LNCaP clone FGC (cell line): ENCODE results near the gene GCK.

Source experiments
- DNase-seq: peaks from one replicate; pipeline ENCODE4 v3.0.0-alpha.2; 2011; ENCODE audit warnings: low read depth
- H3K4me3 ChIP-seq: 2 replicates; pipeline ENCODE4 v1.5.1; 2011; ENCODE audit warnings: mild to moderate bottlenecking, low read depth, low read length, control low read depth
- TF ChIP-seq, protein P1 (sequence below): IDR thresholded peaks from 2 replicates; pipeline ENCODE4 v1.5.1; 2012; ENCODE audit warnings: mild to moderate bottlenecking; ENCODE audit not compliant: control insufficient read depth, insufficient read depth; ENCODE audit errors: extremely low read depth

Gene GCK

DNA sequence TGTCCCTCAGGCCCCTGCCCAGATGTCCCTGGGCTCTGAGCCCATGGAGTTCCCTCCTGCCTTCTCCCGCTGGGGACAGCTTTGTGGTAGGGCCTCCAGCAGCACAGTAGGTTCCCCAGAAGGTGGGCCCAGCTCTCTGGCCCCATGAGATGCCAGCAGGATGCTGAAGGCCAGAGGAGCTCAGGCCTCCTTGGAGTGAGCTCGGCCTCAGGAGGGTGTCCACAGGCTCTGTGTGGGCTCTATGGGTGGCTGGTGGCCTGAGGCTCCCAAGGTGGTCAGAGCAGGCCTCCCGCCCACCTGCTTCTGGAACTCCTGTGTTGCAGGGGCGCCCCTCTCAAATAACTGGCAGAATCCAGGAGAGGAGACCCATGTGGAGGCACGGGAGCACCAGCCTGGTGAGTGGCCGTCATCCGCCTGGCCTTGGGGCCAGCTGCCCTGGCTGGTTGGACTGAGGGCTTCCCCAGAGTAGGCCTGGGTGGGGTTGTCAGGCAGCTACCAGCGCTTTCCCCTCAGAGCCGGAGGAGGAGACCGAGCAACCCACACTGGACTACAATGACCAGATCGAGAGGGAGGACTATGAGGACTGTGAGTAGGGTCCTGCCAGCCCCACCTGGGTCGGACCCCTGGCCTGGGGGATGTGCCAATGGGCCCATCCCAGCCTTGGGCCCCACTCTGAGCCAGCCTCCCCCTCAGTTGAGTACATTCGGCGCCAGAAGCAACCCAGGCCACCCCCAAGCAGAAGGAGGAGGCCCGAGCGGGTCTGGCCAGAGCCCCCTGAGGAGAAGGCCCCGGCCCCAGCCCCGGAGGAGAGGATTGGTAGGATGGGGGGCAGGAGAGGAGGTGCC, 81.9 kb downstream of the GCK start:
- no peak for DNase-seq
- TF ChIP-seq, protein P1, sequence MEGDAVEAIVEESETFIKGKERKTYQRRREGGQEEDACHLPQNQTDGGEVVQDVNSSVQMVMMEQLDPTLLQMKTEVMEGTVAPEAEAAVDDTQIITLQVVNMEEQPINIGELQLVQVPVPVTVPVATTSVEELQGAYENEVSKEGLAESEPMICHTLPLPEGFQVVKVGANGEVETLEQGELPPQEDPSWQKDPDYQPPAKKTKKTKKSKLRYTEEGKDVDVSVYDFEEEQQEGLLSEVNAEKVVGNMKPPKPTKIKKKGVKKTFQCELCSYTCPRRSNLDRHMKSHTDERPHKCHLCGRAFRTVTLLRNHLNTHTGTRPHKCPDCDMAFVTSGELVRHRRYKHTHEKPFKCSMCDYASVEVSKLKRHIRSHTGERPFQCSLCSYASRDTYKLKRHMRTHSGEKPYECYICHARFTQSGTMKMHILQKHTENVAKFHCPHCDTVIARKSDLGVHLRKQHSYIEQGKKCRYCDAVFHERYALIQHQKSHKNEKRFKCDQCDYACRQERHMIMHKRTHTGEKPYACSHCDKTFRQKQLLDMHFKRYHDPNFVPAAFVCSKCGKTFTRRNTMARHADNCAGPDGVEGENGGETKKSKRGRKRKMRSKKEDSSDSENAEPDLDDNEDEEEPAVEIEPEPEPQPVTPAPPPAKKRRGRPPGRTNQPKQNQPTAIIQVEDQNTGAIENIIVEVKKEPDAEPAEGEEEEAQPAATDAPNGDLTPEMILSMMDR: no peak
- no peak overlapping the region for H3K4me3 ChIP-seq

DNA sequence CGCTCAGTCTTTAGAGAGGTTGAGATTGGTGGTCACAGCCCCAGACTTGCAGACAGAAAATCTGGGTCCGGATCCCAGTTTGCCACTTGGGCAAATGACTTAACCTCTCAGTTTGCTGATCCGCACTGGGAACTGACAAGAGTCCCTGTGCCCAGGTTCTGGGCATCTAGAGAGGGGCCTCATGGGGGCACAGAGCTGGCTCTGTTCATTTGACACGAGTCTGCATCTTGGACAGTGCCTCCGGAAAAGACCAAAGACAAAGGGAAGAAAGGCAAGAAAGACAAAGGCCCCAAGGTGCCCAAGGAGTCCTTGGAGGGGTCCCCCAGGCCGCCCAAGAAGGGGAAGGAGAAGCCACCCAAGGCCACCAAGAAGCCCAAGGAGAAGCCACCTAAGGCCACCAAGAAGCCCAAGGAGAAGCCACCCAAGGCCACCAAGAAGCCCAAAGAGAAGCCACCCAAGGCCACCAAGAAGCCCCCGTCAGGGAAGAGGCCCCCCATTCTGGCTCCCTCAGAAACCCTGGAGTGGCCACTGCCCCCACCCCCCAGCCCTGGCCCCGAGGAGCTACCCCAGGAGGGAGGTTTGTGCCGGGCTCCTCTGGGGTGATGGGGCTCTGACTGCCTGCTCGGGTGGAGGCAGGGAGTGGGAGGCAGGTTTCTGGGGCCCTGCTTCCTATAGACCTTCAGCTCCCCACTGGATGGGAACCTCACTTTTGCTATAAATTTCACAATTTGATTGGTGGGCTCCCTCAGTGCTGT, 82.8 kb downstream of the GCK start:
- TF ChIP-seq, protein P1: no peak
- no peak overlapping the region for H3K4me3 ChIP-seq
- no peak for DNase-seq

DNA sequence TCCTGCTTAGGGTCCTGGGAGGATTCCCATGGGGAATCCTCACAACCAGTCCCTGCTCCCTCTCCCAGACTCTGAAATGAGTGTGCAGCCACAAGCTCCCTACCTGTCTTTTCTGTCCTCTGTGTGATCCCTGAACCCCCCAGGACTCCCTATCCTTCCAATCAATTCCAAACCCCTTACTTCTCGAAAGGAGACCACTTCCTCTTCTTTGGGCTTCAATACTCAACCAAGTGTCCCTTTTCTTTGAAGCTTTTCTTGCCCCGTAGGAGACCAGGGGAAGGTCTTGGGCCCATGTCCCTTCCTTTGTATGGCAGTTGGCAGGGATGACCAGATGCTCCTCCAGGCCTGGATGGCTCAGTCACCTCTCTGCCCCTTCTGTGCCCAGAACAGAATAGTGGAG, 83.4 kb downstream of the GCK start:
- TF ChIP-seq, protein P1: no peak
- no peak for DNase-seq
- H3K4me3 ChIP-seq: no peak overlapping the region

DNA sequence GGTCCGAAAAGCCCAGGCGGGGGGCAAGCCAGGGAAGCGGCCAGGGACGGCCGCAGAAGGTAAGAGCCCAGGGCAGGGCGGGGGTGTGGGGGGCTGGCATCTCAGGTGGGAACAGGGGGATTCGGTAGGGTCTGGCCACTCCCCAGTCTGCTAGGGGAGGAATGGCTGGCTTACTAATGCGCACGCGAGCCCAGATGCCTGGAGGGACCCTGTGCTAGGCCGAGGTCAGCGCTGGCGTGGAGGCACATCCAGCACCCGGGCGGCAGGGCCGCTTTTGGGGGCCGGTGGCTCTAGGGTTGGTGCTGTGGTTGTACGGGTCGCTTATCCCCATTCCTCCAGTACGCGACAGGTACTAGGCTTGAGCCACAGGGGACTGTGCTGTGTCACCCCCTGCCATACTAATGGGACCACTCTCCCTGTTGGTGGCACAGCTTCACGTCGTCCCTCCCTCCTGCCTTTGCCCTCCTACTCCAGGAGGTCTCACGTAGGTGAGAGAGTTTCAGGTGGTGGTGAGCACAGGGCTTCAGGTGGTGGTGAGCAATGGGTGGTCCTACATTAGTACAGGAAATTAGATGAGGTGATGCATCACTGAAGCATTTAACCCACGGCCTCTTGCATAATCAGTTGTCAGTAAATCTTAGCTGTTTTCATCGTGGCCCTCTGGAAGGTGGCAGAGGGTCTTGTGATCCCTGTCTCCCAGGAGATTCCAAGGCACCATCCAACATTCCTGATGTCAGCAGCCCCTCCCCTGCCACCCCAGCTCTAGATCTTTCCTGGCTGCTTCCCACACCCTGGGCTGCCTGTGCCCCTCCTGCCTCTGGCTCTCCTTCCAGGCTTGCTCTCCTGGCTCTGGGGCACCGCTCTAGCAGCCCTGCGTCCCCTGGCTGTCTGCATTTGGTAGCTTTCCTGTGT, 84.1 kb downstream of the GCK start:
- TF ChIP-seq, protein P1: no peak
- DNase-seq: no peak
- no peak overlapping the region for H3K4me3 ChIP-seq

DNA sequence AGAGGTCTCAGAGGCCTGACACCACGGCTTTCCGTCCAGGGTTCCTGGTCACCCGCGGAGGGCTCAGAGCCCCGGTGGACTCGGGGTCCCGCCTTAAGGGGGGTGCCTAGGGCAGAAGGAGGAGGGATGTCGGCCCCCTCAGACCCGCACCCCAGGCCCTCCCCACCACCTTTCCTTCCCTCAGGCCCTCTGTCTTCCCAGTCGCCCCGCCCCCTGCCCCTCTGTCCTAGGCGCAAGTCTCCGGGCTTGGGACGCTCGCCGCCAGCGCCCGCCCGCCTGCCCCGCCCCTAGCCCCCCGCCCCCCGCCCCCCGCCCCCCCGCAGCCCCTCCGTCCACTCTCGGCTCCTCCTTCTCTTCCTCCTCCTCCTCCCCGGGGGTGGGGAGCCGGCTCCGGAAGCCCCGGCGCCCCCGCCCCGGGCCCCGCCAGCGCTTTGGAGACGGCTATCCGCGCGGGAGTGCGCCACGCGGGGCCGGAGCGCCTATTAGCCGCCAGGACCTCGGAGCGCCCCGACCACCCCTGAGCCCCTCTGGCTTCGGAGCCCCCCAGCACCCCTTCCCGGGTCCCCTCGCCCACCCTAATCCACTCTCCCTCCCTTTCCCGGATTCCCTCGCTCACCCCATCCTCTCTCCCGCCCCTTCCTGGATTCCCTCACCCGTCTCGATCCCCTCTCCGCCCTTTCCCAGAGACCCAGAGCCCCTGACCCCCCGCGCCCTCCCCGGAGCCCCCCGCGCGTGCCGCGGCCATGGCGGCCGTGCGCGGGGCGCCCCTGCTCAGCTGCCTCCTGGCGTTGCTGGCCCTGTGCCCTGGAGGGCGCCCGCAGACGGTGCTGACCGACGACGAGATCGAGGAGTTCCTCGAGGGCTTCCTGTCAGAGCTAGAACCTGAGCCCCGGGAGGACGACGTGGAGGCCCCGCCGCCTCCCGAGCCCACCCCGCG, 85.0 kb downstream of the GCK start, which contains the start of gene AEBP1:
Gene AEBP1 (plus strand): TSS at position 423 of the 937 bp plus-strand sequence. CDS start 321 bp downstream, at position 744.
- DNase-seq: no peak
- TF ChIP-seq, protein P1: no peak
- no peak within 1 kb of the TSS for H3K4me3 ChIP-seq
